K562 (cell line): Measurements from ENCODE around the gene RPP21. TPM values are rescaled to one million over a fixed set of nuclear protein-coding genes. Genes with fewer than 3 reads are reported as not detected.

Experiments used
- ARHGAP35 ChIP-seq: fragments of 450-650 bp; IDR thresholded peaks from 2 replicates; pipeline ENCODE4 v1.6.1; 2018; ENCODE audit not compliant: partially characterized antibody
- CHAMP1 ChIP-seq: fragments of 450-650 bp; IDR thresholded peaks from 2 replicates; pipeline ENCODE4 v1.6.1; 2016; ENCODE audit warnings: mild to moderate bottlenecking
- CHD2 ChIP-seq: IDR thresholded peaks from 2 replicates; pipeline ENCODE4 v1.6.1; 2011; ENCODE audit warnings: low read depth, low read length
- EWSR1 ChIP-seq: fragments of 450-650 bp; IDR thresholded peaks from 2 replicates; pipeline ENCODE4 v1.6.1; 2018; ENCODE audit warnings: borderline replicate concordance, mild to moderate bottlenecking, low read depth, moderate library complexity; ENCODE audit not compliant: partially characterized antibody
- FUS ChIP-seq: fragments of 200-400 bp; formaldehyde crosslinking; optimal IDR thresholded peaks from 2 replicates; pipeline ENCODE3; 2017; ENCODE audit warnings: low read depth, low read length
- GTF2F1 ChIP-seq: IDR thresholded peaks from 2 replicates; pipeline ENCODE4 v1.6.1; 2011; ENCODE audit warnings: low read depth, low read length, improper control_type of control experiment
- KDM2B ChIP-seq: fragments of 250-450 bp; sonication (Bioruptor Pico); IDR thresholded peaks from 2 replicates; pipeline ENCODE4 v1.8.0; 2021; ENCODE audit warnings: mild to moderate bottlenecking, moderate library complexity
- NR3C1 ChIP-seq: sonication (generic); formaldehyde crosslinking; IDR thresholded peaks from 2 replicates; pipeline ENCODE4 v1.8.1; 2022; ENCODE audit warnings: missing genetic modification reagents
- PHB2 ChIP-seq: fragments of 450-650 bp; IDR thresholded peaks from 2 replicates; pipeline ENCODE4 v1.6.1; 2017; ENCODE audit warnings: low read depth
- POLR2B ChIP-seq: fragments of 450-650 bp; IDR thresholded peaks from 2 replicates; pipeline ENCODE4 v1.6.1; 2018; ENCODE audit warnings: low read depth; ENCODE audit not compliant: partially characterized antibody
- RAD21 ChIP-seq, 2 experiments: fragments of 250-450 bp in 1 of 2; fragments of 450-650 bp in 1 of 2; sonication (Bioruptor Pico) in 1 of 2; formaldehyde crosslinking in 1 of 2; IDR thresholded peaks in 1 of 2; conservative IDR thresholded peaks in 1 of 2; 2 replicates each; pipeline versions ENCODE4 v1.4.0 to v1.8.0; 2020 to 2022; ENCODE audit warnings: mild to moderate bottlenecking in 2 of 2, moderate library complexity in 1 of 2
- RBM39 ChIP-seq: fragments of 200-400 bp; formaldehyde crosslinking; optimal IDR thresholded peaks from 2 replicates; pipeline ENCODE3; 2018; ENCODE audit warnings: low read depth, low read length
- RCOR1 ChIP-seq, 2 experiments: IDR thresholded peaks; 2 replicates each; pipeline ENCODE4 v1.6.1; 2012; ENCODE audit warnings: low read depth in 2 of 2, low read length in 2 of 2, borderline replicate concordance in 1 of 2, improper control_type of control experiment in 1 of 2
- TCF7L2 ChIP-seq: fragments of 150-350 bp; IDR thresholded peaks from 2 replicates; pipeline ENCODE4 v1.6.1; 2016; ENCODE audit warnings: low read depth, mild to moderate bottlenecking, low read length, moderate library complexity
- THRB ChIP-seq: fragments of 450-650 bp; formaldehyde crosslinking; conservative IDR thresholded peaks from 2 replicates; pipeline ENCODE4 v1.4.0; 2022; ENCODE audit warnings: mild to moderate bottlenecking, missing genetic modification characterization
- TSHZ1 ChIP-seq: fragments of 250-450 bp; sonication (Bioruptor Pico); IDR thresholded peaks from 2 replicates; pipeline ENCODE4 v1.4.0; 2020; ENCODE audit warnings: mild to moderate bottlenecking, moderate library complexity
- ZNF184 ChIP-seq: sonication (generic); formaldehyde crosslinking; IDR thresholded peaks from 2 replicates; pipeline ENCODE4 v1.5.0; 2020; ENCODE audit warnings: missing genetic modification reagents
- ZNF239 ChIP-seq: fragments of 250-450 bp; sonication (Bioruptor Pico); IDR thresholded peaks from 2 replicates; pipeline ENCODE4 v1.4.0; 2020; ENCODE audit warnings: mild to moderate bottlenecking
- ZNF282 ChIP-seq: sonication (generic); formaldehyde crosslinking; IDR thresholded peaks from 2 replicates; pipeline ENCODE4 v1.8.1; 2023; ENCODE audit warnings: missing genetic modification reagents
- polyA plus RNA-seq, 8 experiments: library from polyadenylated mRNA; depleted of rRNA in 4 of 8; stranded (reverse) in 5 of 8; unstranded in 3 of 8; fragments of >200 nt; fragmentation: Nextera tagmentation in 2 of 8; fragmentation: Illumina TruSeq in 1 of 8; extraction: Ambion mirVana in 2 of 8; extraction: Trizol in 1 of 8; gene quantifications; 2 replicates each; pipeline versions ENCODE4 v1.2.1 to v1.2.3, GENCODE V29; 2011 to 2014; ENCODE audit warnings: inconsistent platforms in 1 of 8, missing spikeins in 1 of 8
- total RNA-seq, 7 experiments: library from RNA; depleted of rRNA in 6 of 7; stranded (reverse); fragments of >200 nt in 6 of 7; fragmentation: Illumina TruSeq in 2 of 7; extraction: Trizol in 2 of 7; gene quantifications; 2 replicates each; pipeline versions ENCODE4 v1.2.1 to v1.2.3, GENCODE V29; 2011 to 2021; ENCODE audit warnings: low replicate concordance in 1 of 7
- TF ChIP-seq, protein P1 (sequence below): fragments of 450-650 bp; conservative IDR thresholded peaks from 2 replicates; pipeline ENCODE4 v1.6.1; 2016; ENCODE audit warnings: missing genetic modification characterization, low read depth, mild to moderate bottlenecking, control low read depth, missing compliant biosample characterization

Gene RPP21
- total and polyA plus RNA-seq, 9 of the 15 experiments (the other 6 are each of a cell fraction or from before 2014, with no cell fraction given) = 62.1 to 362 (median 166) TPM

- TF ChIP-seq RAD21 (CRISPR knock-in tag; conservative IDR thresholded peaks at IDR 0.05 in 1 of 2, IDR thresholded peaks at IDR 0.05 in 1 of 2) (no peak), PHB2 (no peak), ZNF239 (CRISPR knock-in tag) (no peak), RBM39 (no peak), TSHZ1 (CRISPR knock-in tag) (no peak), ZNF184 (CRISPR knock-in tag) (no peak), FUS (no peak), POLR2B (no peak), TCF7L2 (no peak), CHD2 (no peak), RCOR1 (IDR thresholded peaks at IDR 0.05; ENCODE audit: borderline replicate concordance in 1 of 2, low read depth in 2 of 2, low read length in 2 of 2) (peak in 1 of 2 experiments; percentile 83; a peak in 2 of 4 replicates), EWSR1 (no peak), NR3C1 (no peak), THRB (CRISPR knock-in tag) (no peak), GTF2F1 (no peak; the same call in 1 of the 2 replicates), ZNF282 (no peak), CHAMP1 (no peak), KDM2B (no peak), ARHGAP35 (no peak)
- TF ChIP-seq, protein P1, sequence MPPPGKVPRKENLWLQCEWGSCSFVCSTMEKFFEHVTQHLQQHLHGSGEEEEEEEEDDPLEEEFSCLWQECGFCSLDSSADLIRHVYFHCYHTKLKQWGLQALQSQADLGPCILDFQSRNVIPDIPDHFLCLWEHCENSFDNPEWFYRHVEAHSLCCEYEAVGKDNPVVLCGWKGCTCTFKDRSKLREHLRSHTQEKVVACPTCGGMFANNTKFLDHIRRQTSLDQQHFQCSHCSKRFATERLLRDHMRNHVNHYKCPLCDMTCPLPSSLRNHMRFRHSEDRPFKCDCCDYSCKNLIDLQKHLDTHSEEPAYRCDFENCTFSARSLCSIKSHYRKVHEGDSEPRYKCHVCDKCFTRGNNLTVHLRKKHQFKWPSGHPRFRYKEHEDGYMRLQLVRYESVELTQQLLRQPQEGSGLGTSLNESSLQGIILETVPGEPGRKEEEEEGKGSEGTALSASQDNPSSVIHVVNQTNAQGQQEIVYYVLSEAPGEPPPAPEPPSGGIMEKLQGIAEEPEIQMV = peak; percentile 36; the same call in 1 of the 2 replicates
These were observed 627 bp upstream of the RPP21 start (continued) for GRCh38 chr6:30344191-30344867.
